ENCODE data around the gene RAD51AP1. TPM values are rescaled to one million over a fixed set of nuclear protein-coding genes. Genes with fewer than 3 reads are reported as not detected.

Gene RAD51AP1
- total and polyA plus RNA-seq, 2 donors (not counting 3 experiments of a cell fraction or from before 2014, with no cell fraction given), result 9.0 to 23.1 TPM

DNA sequence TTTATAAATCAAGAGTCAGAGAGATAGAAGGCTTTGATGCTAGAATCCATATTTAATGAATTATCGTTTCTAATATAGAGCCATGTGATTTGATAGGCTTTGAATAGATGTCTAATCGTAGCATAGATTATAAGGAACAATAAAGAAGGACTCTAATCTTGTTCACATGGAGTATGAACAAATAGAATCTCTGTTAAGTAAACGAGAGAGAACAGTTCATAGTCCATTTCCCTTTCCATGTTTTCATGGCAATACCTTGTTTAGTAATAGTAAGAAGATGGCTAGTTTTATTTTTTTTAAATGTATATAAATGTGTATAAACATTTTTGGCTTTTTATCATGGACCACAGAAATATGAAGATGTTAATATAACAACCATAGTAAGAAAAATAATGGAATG, 32.3 kb upstream of the RAD51AP1 start:
- Histone ChIP-seq H3K27ac (ENCODE audit: insufficient read depth, low read depth, low read length) (no peak overlapping the region), H3K79me2 (ENCODE audit: control insufficient read depth, insufficient read depth, low read length) (no peaks in the 10 kb centered on the region), H3K9me3 (replicated peaks; ENCODE audit: control insufficient read depth, insufficient read depth, low read length) (no peaks in the 10 kb centered on the region), H3K27me3 (ENCODE audit: control insufficient read depth in 2 of 2, insufficient read depth in 2 of 2, low read length in 2 of 2) (no peaks in the 10 kb centered on the region), H2AFZ (ENCODE audit: low read depth, low read length) (no peak overlapping the region), H3K4me2 (ENCODE audit: insufficient read depth, low read length) (no peak overlapping the region), H3K9me1 (replicated peaks; ENCODE audit: control insufficient read depth, extremely low read depth, insufficient read depth, low read length) (no peaks in the 10 kb centered on the region), H3K9ac (replicated peaks; ENCODE audit: extremely low read depth, insufficient read depth, low read length) (no peak overlapping the region), H3K4me3 (replicated peaks in 1 of 3; ENCODE audit: insufficient read depth in 1 of 3, low read depth in 1 of 3, low read length in 3 of 3) (no peak overlapping the region), H4K20me1 (replicated peaks; ENCODE audit: control insufficient read depth, extremely low read depth, insufficient read depth, low read length) (no peaks in the 10 kb centered on the region), H3K36me3 (ENCODE audit: control insufficient read depth in 2 of 2, extremely low read depth in 1 of 2, insufficient read depth in 2 of 2, low read length in 2 of 2) (peaks cover 2 to 7% of the 10 kb centered on the region in 2 experiments), H3K4me1 (ENCODE audit: control insufficient read depth, extremely low read depth, insufficient read depth, low read length) (no peaks in the 10 kb centered on the region)
- intact Hi-C loops (cut with micrococcal nuclease) (no loop called here), dilution Hi-C loops (cut with MboI; ENCODE audit: extremely low pct_ligation_motif_present, low sequenced_read_pairs) (no loop called here)
- FAIRE-seq (no peak), DNase-seq (ENCODE audit: low read depth, low spot score) (no peak)
- BruUV-seq (replicated peaks), result no TSS peak
- CTCF ChIA-PET, result interaction anchor here (1.2 kb wide), 1 partner anchor 621 kb away, joined by 3 read pairs; no protein-coding TSS in a partner anchor
- TF ChIP-seq GATA2 (IDR thresholded peaks at IDR 0.05; ENCODE audit: insufficient read depth, insufficient read length, low read depth, low read length) (no peak), JUN (IDR thresholded peaks at IDR 0.05; ENCODE audit: borderline replicate concordance, insufficient read depth, insufficient read length, low read depth) (no peak), POLR2A (IDR thresholded peaks at IDR 0.05; ENCODE audit: low read depth, low read length) (no peak), EZH2 (IDR thresholded peaks at IDR 0.05; ENCODE audit: borderline replicate concordance, low read depth, low read length, severe bottlenecking) (no peak), FOS (IDR thresholded peaks at IDR 0.05; ENCODE audit: borderline replicate concordance, insufficient read depth, low read length) (no peak), MYC (IDR thresholded peaks at IDR 0.05; ENCODE audit: low read depth, low read length) (no peak), CTCF (IDR thresholded peaks at IDR 0.05; ENCODE audit: extremely low read depth in 1 of 2, insufficient read depth in 1 of 2, low read depth in 1 of 2, low read length in 2 of 2) (no peak), POLR2AphosphoS5 (IDR thresholded peaks at IDR 0.05; ENCODE audit: insufficient read depth, low read depth, low read length) (no peak), MAX (IDR thresholded peaks at IDR 0.05; ENCODE audit: insufficient read depth, insufficient read length) (no peak)
- POLR2A ChIA-PET, result no interaction called here

Measured in endothelial cell of umbilical vein (primary cell).